ENCODE measurements around the gene INSIG1.

Gene INSIG1

GRCh38 chr7:155306673-155307470, 9.2 kb downstream of the INSIG1 start:
- Histone ChIP-seq H3K27ac (ENCODE audit: low read depth, low read length) (no peak overlapping the region), H3K9ac (ENCODE audit: low read depth, low read length) (no peak overlapping the region), H3K36me3 (ENCODE audit: control insufficient read depth, insufficient read depth, low read length) (peaks cover 75% of the 10 kb centered on the region), H3K9me3 (ENCODE audit: control insufficient read depth, insufficient read depth, low read length) (no peaks in the 10 kb centered on the region), H3K4me1 (ENCODE audit: control insufficient read depth, insufficient read depth, low read length) (no peaks in the 10 kb centered on the region), H3K27me3 (ENCODE audit: control insufficient read depth, insufficient read depth, low read length) (no peaks in the 10 kb centered on the region), H3K4me3 (ENCODE audit: low read depth, low read length) (no peak overlapping the region)

- Histone ChIP-seq H3K36me3 (ENCODE audit: control insufficient read depth, insufficient read depth, low read length) (peaks cover 59% of the 10 kb centered on the region), H3K9me3 (ENCODE audit: control insufficient read depth, insufficient read depth, low read length) (no peaks in the 10 kb centered on the region), H3K27me3 (ENCODE audit: control insufficient read depth, insufficient read depth, low read length) (no peaks in the 10 kb centered on the region; the same call in 1 of the 2 replicates), H3K27ac (ENCODE audit: low read depth, low read length) (no peak overlapping the region), H3K4me1 (ENCODE audit: control insufficient read depth, insufficient read depth, low read length) (no peaks in the 10 kb centered on the region), H3K9ac (ENCODE audit: low read depth, low read length) (no peak overlapping the region), H3K4me3 (ENCODE audit: low read depth, low read length) (no peak overlapping the region)
These were observed 10.8 kb downstream of the INSIG1 start for GRCh38 chr7:155308330-155309020.

GRCh38 chr7:155309021-155309338, 11.3 kb downstream of the INSIG1 start:
- Histone ChIP-seq H3K36me3 (ENCODE audit: control insufficient read depth, insufficient read depth, low read length) (peaks cover 54% of the 10 kb centered on the region), H3K27ac (ENCODE audit: low read depth, low read length) (no peak overlapping the region), H3K9me3 (ENCODE audit: control insufficient read depth, insufficient read depth, low read length) (no peaks in the 10 kb centered on the region), H3K27me3 (ENCODE audit: control insufficient read depth, insufficient read depth, low read length) (no peaks in the 10 kb centered on the region; the same call in 1 of the 2 replicates), H3K9ac (ENCODE audit: low read depth, low read length) (no peak overlapping the region), H3K4me1 (ENCODE audit: control insufficient read depth, insufficient read depth, low read length) (no peaks in the 10 kb centered on the region), H3K4me3 (ENCODE audit: low read depth, low read length) (no peak overlapping the region)

- no peak overlapping the region for H3K27ac ChIP-seq (ENCODE audit: low read depth, low read length)
- H3K4me1 ChIP-seq (ENCODE audit: control insufficient read depth, insufficient read depth, low read length) = no peaks in the 10 kb centered on the region
- no peak overlapping the region for H3K4me3 ChIP-seq (ENCODE audit: low read depth, low read length)
- no peaks in the 10 kb centered on the region for H3K9me3 ChIP-seq (ENCODE audit: control insufficient read depth, insufficient read depth, low read length)
- H3K27me3 ChIP-seq (ENCODE audit: control insufficient read depth, insufficient read depth, low read length) = no peaks in the 10 kb centered on the region; the same call in 1 of the 2 replicates
- H3K9ac ChIP-seq (ENCODE audit: low read depth, low read length) = no peak overlapping the region
- peaks cover 42% of the 10 kb centered on the region for H3K36me3 ChIP-seq (ENCODE audit: control insufficient read depth, insufficient read depth, low read length)
These were observed 12.9 kb downstream of the INSIG1 start for GRCh38 chr7:155310425-155311114.

GRCh38 chr7:155311826-155312537, 14.3 kb downstream of the INSIG1 start:
- H3K9me3 ChIP-seq (ENCODE audit: control insufficient read depth, insufficient read depth, low read length) = no peaks in the 10 kb centered on the region
- peaks cover 36% of the 10 kb centered on the region for H3K36me3 ChIP-seq (ENCODE audit: control insufficient read depth, insufficient read depth, low read length)
- H3K9ac ChIP-seq (ENCODE audit: low read depth, low read length) = no peak overlapping the region
- no peaks in the 10 kb centered on the region for H3K4me1 ChIP-seq (ENCODE audit: control insufficient read depth, insufficient read depth, low read length)
- H3K27ac ChIP-seq (ENCODE audit: low read depth, low read length) = no peak overlapping the region
- no peaks in the 10 kb centered on the region; the same call in 1 of the 2 replicates for H3K27me3 ChIP-seq (ENCODE audit: control insufficient read depth, insufficient read depth, low read length)
- no peak overlapping the region for H3K4me3 ChIP-seq (ENCODE audit: low read depth, low read length)

GRCh38 chr7:155312633-155313032, 15.0 kb downstream of the INSIG1 start:
- Histone ChIP-seq H3K4me1 (ENCODE audit: control insufficient read depth, insufficient read depth, low read length) (no peaks in the 10 kb centered on the region), H3K9ac (ENCODE audit: low read depth, low read length) (no peak overlapping the region), H3K9me3 (ENCODE audit: control insufficient read depth, insufficient read depth, low read length) (no peaks in the 10 kb centered on the region), H3K4me3 (ENCODE audit: low read depth, low read length) (no peak overlapping the region), H3K36me3 (ENCODE audit: control insufficient read depth, insufficient read depth, low read length) (peaks cover 30% of the 10 kb centered on the region), H3K27me3 (ENCODE audit: control insufficient read depth, insufficient read depth, low read length) (no peaks in the 10 kb centered on the region; the same call in 1 of the 2 replicates), H3K27ac (ENCODE audit: low read depth, low read length) (no peak overlapping the region)

- Histone ChIP-seq H3K9ac (ENCODE audit: low read depth, low read length) (no peak overlapping the region), H3K4me1 (ENCODE audit: control insufficient read depth, insufficient read depth, low read length) (no peaks in the 10 kb centered on the region), H3K27ac (ENCODE audit: low read depth, low read length) (no peak overlapping the region), H3K4me3 (ENCODE audit: low read depth, low read length) (no peak overlapping the region), H3K9me3 (ENCODE audit: control insufficient read depth, insufficient read depth, low read length) (no peaks in the 10 kb centered on the region), H3K36me3 (ENCODE audit: control insufficient read depth, insufficient read depth, low read length) (peaks cover 25% of the 10 kb centered on the region), H3K27me3 (ENCODE audit: control insufficient read depth, insufficient read depth, low read length) (no peaks in the 10 kb centered on the region; the same call in 1 of the 2 replicates)
These were observed 15.4 kb downstream of the INSIG1 start for GRCh38 chr7:155313096-155313495.

- Histone ChIP-seq H3K27ac (ENCODE audit: low read depth, low read length) (no peak overlapping the region), H3K27me3 (ENCODE audit: control insufficient read depth, insufficient read depth, low read length) (no peaks in the 10 kb centered on the region; the same call in 1 of the 2 replicates), H3K4me1 (ENCODE audit: control insufficient read depth, insufficient read depth, low read length) (no peaks in the 10 kb centered on the region), H3K9ac (ENCODE audit: low read depth, low read length) (no peak overlapping the region), H3K36me3 (ENCODE audit: control insufficient read depth, insufficient read depth, low read length) (no peaks in the 10 kb centered on the region), H3K4me3 (ENCODE audit: low read depth, low read length) (no peak overlapping the region), H3K9me3 (ENCODE audit: control insufficient read depth, insufficient read depth, low read length) (no peaks in the 10 kb centered on the region)
These were observed 18.3 kb downstream of the INSIG1 start for GRCh38 chr7:155315977-155316376.

- H3K9me3 ChIP-seq (ENCODE audit: control insufficient read depth, insufficient read depth, low read length) = no peaks in the 10 kb centered on the region
- H3K4me1 ChIP-seq (ENCODE audit: control insufficient read depth, insufficient read depth, low read length) = no peaks in the 10 kb centered on the region
- H3K36me3 ChIP-seq (ENCODE audit: control insufficient read depth, insufficient read depth, low read length) = no peaks in the 10 kb centered on the region
- no peak overlapping the region for H3K9ac ChIP-seq (ENCODE audit: low read depth, low read length)
- H3K4me3 ChIP-seq (ENCODE audit: low read depth, low read length) = no peak overlapping the region
- H3K27me3 ChIP-seq (ENCODE audit: control insufficient read depth, insufficient read depth, low read length) = no peaks in the 10 kb centered on the region; the same call in 1 of the 2 replicates
- no peak overlapping the region for H3K27ac ChIP-seq (ENCODE audit: low read depth, low read length)
These were observed 18.9 kb downstream of the INSIG1 start for GRCh38 chr7:155316427-155317113.

GRCh38 chr7:155317114-155317434, 19.4 kb downstream of the INSIG1 start:
- Histone ChIP-seq H3K27ac (ENCODE audit: low read depth, low read length) (no peak overlapping the region), H3K36me3 (ENCODE audit: control insufficient read depth, insufficient read depth, low read length) (no peaks in the 10 kb centered on the region), H3K9ac (ENCODE audit: low read depth, low read length) (no peak overlapping the region), H3K27me3 (ENCODE audit: control insufficient read depth, insufficient read depth, low read length) (no peaks in the 10 kb centered on the region; the same call in 1 of the 2 replicates), H3K9me3 (ENCODE audit: control insufficient read depth, insufficient read depth, low read length) (no peaks in the 10 kb centered on the region), H3K4me3 (ENCODE audit: low read depth, low read length) (no peak overlapping the region), H3K4me1 (ENCODE audit: control insufficient read depth, insufficient read depth, low read length) (no peaks in the 10 kb centered on the region)
